SU-DHL-6 (cell line): Measurements from ENCODE around the gene TMEM131L.

Experiments
- H2AFZ ChIP-seq: fragments of 200-600 bp; sonication (generic); 2 replicates; pipeline ENCODE4 v1.6.1; 2014; ENCODE audit warnings: low read depth, mild to moderate bottlenecking, moderate library complexity, mixed read lengths, antibody characterized with exemption, low read length; ENCODE audit not compliant: severe bottlenecking
- H3F3A ChIP-seq: fragments of 200-600 bp; shearing (Covaris generic); 2 replicates; pipeline ENCODE4 v1.6.0; 2016; ENCODE audit warnings: antibody characterized with exemption, mild to moderate bottlenecking; ENCODE audit not compliant: insufficient read depth
- H3K27ac ChIP-seq: fragments of 200-600 bp; sonication (generic); 2 replicates; pipeline ENCODE4 v1.5.1; 2016; ENCODE audit warnings: low read depth, mild to moderate bottlenecking, low read length, moderate library complexity, mixed read lengths
- H3K27me3 ChIP-seq: fragments of 200-600 bp; sonication (generic), shearing (Covaris generic); 2 replicates; pipeline ENCODE4 v1.6.0; 2014; ENCODE audit warnings: mild to moderate bottlenecking, low read length
- H3K36me3 ChIP-seq: fragments of 200-600 bp; sonication (generic); 2 replicates; pipeline ENCODE4 v1.6.1; 2014; ENCODE audit warnings: mild to moderate bottlenecking, low read length, mixed read lengths
- H3K4me2 ChIP-seq: fragments of 300-600, 200-600 bp; shearing (Covaris generic), sonication (generic); 2 replicates; pipeline ENCODE4 v1.6.0; 2014; ENCODE audit warnings: low read length, low read depth, mild to moderate bottlenecking; ENCODE audit not compliant: poor library complexity, severe bottlenecking
- H3K4me3 ChIP-seq: fragments of 200-600 bp; sonication (generic); 2 replicates; pipeline ENCODE4 v1.5.1; 2014; ENCODE audit warnings: antibody characterized with exemption, low read length, mild to moderate bottlenecking, mixed read lengths; ENCODE audit not compliant: insufficient read depth, poor library complexity, severe bottlenecking
- H3K79me2 ChIP-seq: fragments of 200-600 bp; sonication (generic); 2 replicates; pipeline ENCODE4 v1.6.1; 2014; ENCODE audit warnings: mild to moderate bottlenecking, low read length, moderate library complexity; ENCODE audit not compliant: insufficient read depth
- H3K9ac ChIP-seq: fragments of 200-600 bp; sonication (generic); 2 replicates; pipeline ENCODE4 v1.7.0; 2014; ENCODE audit warnings: mild to moderate bottlenecking, low read length
- H3K9me2 ChIP-seq: fragments of 200-600 bp; sonication (generic); replicated peaks from 2 replicates; pipeline ENCODE4 v1.6.1; 2014; ENCODE audit warnings: low read length; ENCODE audit not compliant: insufficient read depth
- H3K9me3 ChIP-seq: fragments of 200-600 bp; sonication (generic); 2 replicates; pipeline ENCODE4 v1.6.1; 2014; ENCODE audit warnings: low read length, mixed read lengths; ENCODE audit not compliant: insufficient read depth
- H4K20me1 ChIP-seq: fragments of 200-600 bp; sonication (generic); 2 replicates; pipeline ENCODE4 v1.6.1; 2014; ENCODE audit warnings: low read depth, mild to moderate bottlenecking, antibody characterized with exemption, low read length, moderate library complexity, mixed read lengths
- EZH2phosphoT487 ChIP-seq: fragments of 200-600 bp; sonication (generic), shearing (Covaris generic); conservative IDR thresholded peaks from 2 replicates; pipeline ENCODE4 v1.6.1; 2018; ENCODE audit warnings: mild to moderate bottlenecking, antibody characterized with exemption, low read length, moderate library complexity, mixed read lengths
- TF ChIP-seq, protein P1 (sequence below): fragments of 200-600 bp; sonication (generic); IDR thresholded peaks from one replicate; pipeline ENCODE4 v1.5.1; 2017; ENCODE audit warnings: antibody characterized with exemption, mild to moderate bottlenecking, low read length, moderate library complexity; ENCODE audit not compliant: insufficient read depth, poor library complexity, severe bottlenecking

TMEM131L gene

DNA sequence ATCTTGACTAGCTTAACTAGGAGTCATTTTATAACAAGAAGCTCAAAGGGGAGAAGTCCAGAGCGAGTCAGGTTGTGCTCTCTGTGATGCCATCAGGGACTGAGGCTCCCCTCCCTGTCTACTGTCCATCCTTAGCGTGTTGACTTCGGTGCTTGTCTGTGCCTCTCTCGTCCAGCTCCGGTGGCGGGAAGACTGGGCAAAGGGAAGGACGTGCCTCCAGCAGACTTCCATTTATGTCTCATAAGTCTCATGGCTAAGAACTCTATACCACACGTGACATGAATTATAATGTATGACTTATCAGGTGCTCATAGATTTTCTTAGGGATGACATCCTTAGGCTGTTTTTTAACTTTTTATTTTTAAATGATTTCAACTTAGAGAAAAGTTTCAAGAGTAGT lies 125.3 kb downstream of the TMEM131L start:
- Histone ChIP-seq H3K4me3 (no peak overlapping the region), H3K27ac (no peak overlapping the region), H3F3A (peaks cover 49% of the 10 kb centered on the region), H4K20me1 (peaks cover 10% of the 10 kb centered on the region), H2AFZ (no peak overlapping the region), H3K9me3 (no peaks in the 10 kb centered on the region), H3K9ac (no peak overlapping the region), H3K9me2 (no peaks in the 10 kb centered on the region), H3K4me2 (no peak overlapping the region), H3K36me3 (peaks cover 93% of the 10 kb centered on the region), H3K27me3 (no peaks in the 10 kb centered on the region), H3K79me2 (peaks cover 17% of the 10 kb centered on the region)
- no peak for TF ChIP-seq EZH2phosphoT487
- TF ChIP-seq, protein P1, sequence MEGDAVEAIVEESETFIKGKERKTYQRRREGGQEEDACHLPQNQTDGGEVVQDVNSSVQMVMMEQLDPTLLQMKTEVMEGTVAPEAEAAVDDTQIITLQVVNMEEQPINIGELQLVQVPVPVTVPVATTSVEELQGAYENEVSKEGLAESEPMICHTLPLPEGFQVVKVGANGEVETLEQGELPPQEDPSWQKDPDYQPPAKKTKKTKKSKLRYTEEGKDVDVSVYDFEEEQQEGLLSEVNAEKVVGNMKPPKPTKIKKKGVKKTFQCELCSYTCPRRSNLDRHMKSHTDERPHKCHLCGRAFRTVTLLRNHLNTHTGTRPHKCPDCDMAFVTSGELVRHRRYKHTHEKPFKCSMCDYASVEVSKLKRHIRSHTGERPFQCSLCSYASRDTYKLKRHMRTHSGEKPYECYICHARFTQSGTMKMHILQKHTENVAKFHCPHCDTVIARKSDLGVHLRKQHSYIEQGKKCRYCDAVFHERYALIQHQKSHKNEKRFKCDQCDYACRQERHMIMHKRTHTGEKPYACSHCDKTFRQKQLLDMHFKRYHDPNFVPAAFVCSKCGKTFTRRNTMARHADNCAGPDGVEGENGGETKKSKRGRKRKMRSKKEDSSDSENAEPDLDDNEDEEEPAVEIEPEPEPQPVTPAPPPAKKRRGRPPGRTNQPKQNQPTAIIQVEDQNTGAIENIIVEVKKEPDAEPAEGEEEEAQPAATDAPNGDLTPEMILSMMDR: no peak

DNA sequence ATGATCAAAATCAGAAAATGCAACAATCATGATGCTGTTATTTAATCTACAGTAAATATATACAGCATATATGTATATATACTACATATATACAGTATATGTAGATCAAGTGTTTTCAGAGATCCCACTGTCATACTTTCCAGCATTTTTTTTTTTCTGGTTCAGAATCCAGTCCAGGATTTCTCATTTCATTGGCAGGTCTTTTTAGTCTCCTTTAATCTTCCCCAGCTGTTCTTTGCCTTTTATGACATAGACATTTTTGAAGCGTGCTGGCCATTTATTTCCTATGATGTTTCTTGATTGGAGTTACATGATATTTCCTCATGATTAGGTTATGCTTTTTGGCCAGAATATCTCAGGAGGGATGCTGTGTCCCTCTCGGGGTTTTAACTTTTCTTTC lies 125.9 kb downstream of the TMEM131L start:
- Histone ChIP-seq H3K36me3 (peaks cover 93% of the 10 kb centered on the region), H3K9me3 (no peaks in the 10 kb centered on the region), H3K9me2 (no peaks in the 10 kb centered on the region), H3K27ac (no peak overlapping the region), H3K79me2 (peaks cover 16% of the 10 kb centered on the region), H3K4me3 (no peak overlapping the region), H2AFZ (no peak overlapping the region), H4K20me1 (peaks cover 9% of the 10 kb centered on the region; the same call in 1 of the 2 replicates), H3K4me2 (no peak overlapping the region), H3K9ac (no peak overlapping the region), H3K27me3 (no peaks in the 10 kb centered on the region), H3F3A (peaks cover 49% of the 10 kb centered on the region)
- TF ChIP-seq EZH2phosphoT487: no peak
- TF ChIP-seq, protein P1: no peak

DNA sequence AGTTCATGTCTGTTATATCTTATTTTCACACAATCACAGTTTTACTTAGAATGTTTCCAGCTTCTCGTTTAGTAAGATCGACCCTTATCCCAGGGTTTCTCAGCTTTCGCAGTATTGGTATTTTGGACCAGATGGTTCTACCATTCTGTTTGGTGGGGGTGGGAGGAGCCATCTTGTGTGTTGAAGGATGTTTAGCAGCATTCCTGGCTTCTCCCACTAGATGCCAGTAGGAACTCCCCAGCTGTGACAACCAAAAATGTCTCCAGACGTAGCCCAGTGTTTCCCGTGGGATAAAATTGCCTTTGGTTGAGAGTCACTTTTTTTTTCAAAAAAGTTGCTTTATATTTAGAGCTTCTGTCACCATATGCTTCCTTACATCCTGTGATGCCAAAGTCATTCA lies 127.0 kb downstream of the TMEM131L start:
- Histone ChIP-seq H3K36me3 (peaks cover 92% of the 10 kb centered on the region), H3K9ac (no peak overlapping the region), H3F3A (peaks cover 38% of the 10 kb centered on the region; the same call in 1 of the 2 replicates), H3K9me2 (no peaks in the 10 kb centered on the region), H4K20me1 (peaks cover 5% of the 10 kb centered on the region; the same call in 1 of the 2 replicates), H3K79me2 (peaks cover 8% of the 10 kb centered on the region; the same call in 1 of the 2 replicates), H3K27ac (no peak overlapping the region), H2AFZ (no peak overlapping the region), H3K4me3 (no peak overlapping the region), H3K9me3 (no peaks in the 10 kb centered on the region), H3K4me2 (no peak overlapping the region), H3K27me3 (no peaks in the 10 kb centered on the region)
- no peak for TF ChIP-seq EZH2phosphoT487
- TF ChIP-seq, protein P1: no peak
